Smooth muscle cell (in vitro differentiated cells): ENCODE results near the gene EWSR1. TPM values are rescaled to one million over a fixed set of nuclear protein-coding genes. Genes with fewer than 3 reads are reported as not detected.

Source experiments
- DNase-seq: peaks from one replicate; lab custom pipeline; 2025; ENCODE audit not compliant: unreplicated experiment; lab: John Stamatoyannopoulos, UW
- H2AFZ ChIP-seq: fragments of 200-600 bp; sonication (generic); 2 replicates; pipeline ENCODE4 v1.6.0; 2016; ENCODE audit warnings: antibody characterized with exemption, low read depth, mild to moderate bottlenecking
- H3F3A ChIP-seq: fragments of 200-600 bp; sonication (generic); 2 replicates; pipeline ENCODE4 v1.6.0; 2017; ENCODE audit warnings: antibody characterized with exemption, low read depth
- H3K27ac ChIP-seq: fragments of 200-600 bp; sonication (generic); 2 replicates; pipeline ENCODE4 v1.5.1; 2016; ENCODE audit warnings: low read depth, mild to moderate bottlenecking
- H3K27me3 ChIP-seq: fragments of 200-600 bp; sonication (generic); 2 replicates; pipeline ENCODE4 v1.6.1; 2016; ENCODE audit warnings: low read depth, mild to moderate bottlenecking
- H3K36me3 ChIP-seq: fragments of 200-600 bp; sonication (generic); 2 replicates; pipeline ENCODE4 v1.5.1; 2016; ENCODE audit warnings: low read depth
- H3K4me1 ChIP-seq: fragments of 200-600 bp; sonication (generic); 2 replicates; pipeline ENCODE4 v1.5.1; 2016; ENCODE audit warnings: low read depth
- H3K4me2 ChIP-seq: fragments of 200-600 bp; sonication (generic); 2 replicates; pipeline ENCODE4 v1.6.0; 2016; ENCODE audit warnings: mild to moderate bottlenecking
- H3K4me3 ChIP-seq: fragments of 200-600 bp; sonication (generic); 2 replicates; pipeline ENCODE4 v1.5.1; 2016; ENCODE audit warnings: mild to moderate bottlenecking
- H3K79me2 ChIP-seq: fragments of 200-600 bp; sonication (generic); 2 replicates; pipeline ENCODE4 v1.6.0; 2016; ENCODE audit warnings: low read depth, mild to moderate bottlenecking
- H3K9ac ChIP-seq: fragments of 200-600 bp; sonication (generic); 2 replicates; pipeline ENCODE4 v1.6.0; 2016; ENCODE audit warnings: low read depth
- H3K9me3 ChIP-seq: fragments of 200-600 bp; sonication (generic); replicated peaks from 2 replicates; pipeline ENCODE4 v1.5.1; 2016; ENCODE audit warnings: low read depth
- H4K20me1 ChIP-seq: fragments of 200-600 bp; sonication (generic); 2 replicates; pipeline ENCODE4 v1.6.0; 2016; ENCODE audit warnings: low read depth
- WGBS: methylation state at CpG from one replicate; pipeline ENCODE4 v1.1.7; 2016; ENCODE audit warnings: low lambda C conversion rate; 5-methylcytosine and 5-hydroxymethylcytosine counted together
- polyA plus RNA-seq: library from polyadenylated mRNA; unstranded; fragments of >200 nt; fragmentation: Nextera tagmentation; extraction: Ambion mirVana; gene quantifications from 2 replicates; pipeline ENCODE4 v1.2.1, GENCODE V29; 2016
- total RNA-seq: library from RNA; depleted of rRNA; stranded (reverse); fragments of >200 nt; gene quantifications from 2 replicates; pipeline ENCODE4 v1.2.3, GENCODE V29; 2014
- TF ChIP-seq, protein P1 (sequence below): fragments of 200-600 bp; sonication (generic); IDR thresholded peaks from 2 replicates; pipeline ENCODE4 v1.5.1; 2017; ENCODE audit warnings: borderline replicate concordance, mild to moderate bottlenecking, antibody characterized with exemption; ENCODE audit not compliant: insufficient read depth, poor library complexity, severe bottlenecking

The EWSR1 gene
- total and polyA plus RNA-seq, 2 experiments from 2014 or later: 164 to 197 TPM

- no peaks in the 10 kb centered on the region for H3F3A ChIP-seq
- H3K36me3 ChIP-seq: no peaks in the 10 kb centered on the region
- no peak overlapping the region for H3K9ac ChIP-seq
- WGBS: 96% methylated on average over 41 of the region's 50 CpGs
- no peak for DNase-seq
- no peaks in the 10 kb centered on the region for H3K9me3 ChIP-seq
- peaks cover 7% of the 10 kb centered on the region for H3K4me1 ChIP-seq
- TF ChIP-seq, protein P1, sequence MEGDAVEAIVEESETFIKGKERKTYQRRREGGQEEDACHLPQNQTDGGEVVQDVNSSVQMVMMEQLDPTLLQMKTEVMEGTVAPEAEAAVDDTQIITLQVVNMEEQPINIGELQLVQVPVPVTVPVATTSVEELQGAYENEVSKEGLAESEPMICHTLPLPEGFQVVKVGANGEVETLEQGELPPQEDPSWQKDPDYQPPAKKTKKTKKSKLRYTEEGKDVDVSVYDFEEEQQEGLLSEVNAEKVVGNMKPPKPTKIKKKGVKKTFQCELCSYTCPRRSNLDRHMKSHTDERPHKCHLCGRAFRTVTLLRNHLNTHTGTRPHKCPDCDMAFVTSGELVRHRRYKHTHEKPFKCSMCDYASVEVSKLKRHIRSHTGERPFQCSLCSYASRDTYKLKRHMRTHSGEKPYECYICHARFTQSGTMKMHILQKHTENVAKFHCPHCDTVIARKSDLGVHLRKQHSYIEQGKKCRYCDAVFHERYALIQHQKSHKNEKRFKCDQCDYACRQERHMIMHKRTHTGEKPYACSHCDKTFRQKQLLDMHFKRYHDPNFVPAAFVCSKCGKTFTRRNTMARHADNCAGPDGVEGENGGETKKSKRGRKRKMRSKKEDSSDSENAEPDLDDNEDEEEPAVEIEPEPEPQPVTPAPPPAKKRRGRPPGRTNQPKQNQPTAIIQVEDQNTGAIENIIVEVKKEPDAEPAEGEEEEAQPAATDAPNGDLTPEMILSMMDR: no peak
- H3K4me3 ChIP-seq: no peak overlapping the region
- no peak overlapping the region for H3K27ac ChIP-seq
- H2AFZ ChIP-seq: no peak overlapping the region
- H3K4me2 ChIP-seq: peak overlapping the region; percentile 89
- H4K20me1 ChIP-seq: peaks cover 9% of the 10 kb centered on the region
- H3K79me2 ChIP-seq: peaks cover 8% of the 10 kb centered on the region
- H3K27me3 ChIP-seq: peaks cover 4% of the 10 kb centered on the region
These were observed 40.2 kb downstream of the EWSR1 start for GRCh38 chr22:29308148-29308790.

DNA sequence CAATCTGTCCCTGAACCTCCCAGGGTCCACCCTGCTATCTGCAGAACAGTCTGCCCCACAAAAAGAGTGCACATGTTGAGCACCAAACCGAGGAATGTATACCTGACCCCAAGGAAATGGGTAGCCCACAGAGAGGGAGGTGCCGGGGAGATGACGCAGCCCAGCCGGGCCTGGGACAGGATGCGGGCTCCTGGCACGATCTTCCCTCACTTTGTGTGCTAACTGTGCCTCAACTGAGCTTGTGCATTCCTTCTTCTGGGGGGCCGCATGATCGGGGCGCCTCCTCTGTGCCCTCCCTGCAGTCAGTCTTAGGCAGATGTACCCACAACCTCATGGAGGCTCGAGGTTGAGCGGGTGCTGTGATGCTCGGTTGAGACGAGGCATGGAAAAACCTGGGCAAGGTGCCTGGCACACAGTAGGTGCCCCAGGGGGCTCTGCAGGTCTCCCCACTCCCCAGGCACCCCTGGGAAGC is 40.8 kb downstream of the EWSR1 start:
- H3K79me2 ChIP-seq: peaks cover 8% of the 10 kb centered on the region
- no peaks in the 10 kb centered on the region for H3F3A ChIP-seq
- H3K27me3 ChIP-seq: peaks cover 9% of the 10 kb centered on the region
- no peaks in the 10 kb centered on the region for H3K36me3 ChIP-seq
- H3K27ac ChIP-seq: no peak overlapping the region
- DNase-seq: no peak
- no peak overlapping the region for H2AFZ ChIP-seq
- H4K20me1 ChIP-seq: peaks cover 9% of the 10 kb centered on the region
- H3K9me3 ChIP-seq: no peaks in the 10 kb centered on the region
- TF ChIP-seq, protein P1: no peak
- H3K4me1 ChIP-seq: peaks cover 7% of the 10 kb centered on the region
- no peak overlapping the region for H3K9ac ChIP-seq
- 82% methylated on average over 13 of the region's 13 CpGs for WGBS
- no peak overlapping the region for H3K4me3 ChIP-seq
- no peak overlapping the region for H3K4me2 ChIP-seq

GRCh38 chr22:29309332-29310064 is 41.4 kb downstream of the EWSR1 start:
- Histone ChIP-seq H3K4me1 (peaks cover 7% of the 10 kb centered on the region), H3K4me3 (no peak overlapping the region), H3F3A (no peaks in the 10 kb centered on the region), H3K79me2 (peaks cover 8% of the 10 kb centered on the region), H3K36me3 (no peaks in the 10 kb centered on the region), H3K4me2 (no peak overlapping the region), H3K9me3 (no peaks in the 10 kb centered on the region), H2AFZ (no peak overlapping the region), H3K27ac (peak overlapping the region; percentile 15), H3K27me3 (peaks cover 16% of the 10 kb centered on the region), H4K20me1 (peaks cover 9% of the 10 kb centered on the region), H3K9ac (no peak overlapping the region)
- DNase-seq: no peak
- 95% methylated on average over 20 of the region's 21 CpGs for WGBS
- TF ChIP-seq, protein P1: no peak
